HCT116 (cell line): ENCODE results near the gene IFITM10.

Experiments used
- CTCF ChIP-seq, 3 experiments: fragments of 200-600 bp in 1 of 3; sonication (generic) in 1 of 3; IDR thresholded peaks in 2 of 3; conservative IDR thresholded peaks in 1 of 3; 2 replicates each; pipeline ENCODE4 v1.5.1; 2012 to 2017; ENCODE audit warnings: low read depth in 2 of 3, low read length in 2 of 3, antibody characterized with exemption in 1 of 3, borderline replicate concordance in 1 of 3, control low read depth in 1 of 3, mild to moderate bottlenecking in 1 of 3, mixed read lengths in 1 of 3, mixed run types in 1 of 3, moderate library complexity in 1 of 3; ENCODE audit not compliant: insufficient read depth in 1 of 3
- EZH2phosphoT487 ChIP-seq: fragments of 200-600 bp; IDR thresholded peaks from 2 replicates; pipeline ENCODE4 v1.6.1; 2018; ENCODE audit warnings: antibody characterized with exemption, borderline replicate concordance
- POLR2A ChIP-seq: IDR thresholded peaks from 2 replicates; pipeline ENCODE4 v1.7.0; 2011; ENCODE audit warnings: borderline replicate concordance; ENCODE audit not compliant: insufficient read depth, insufficient read length; ENCODE audit errors: extremely low read depth
- SP1 ChIP-seq: IDR thresholded peaks from 2 replicates; pipeline ENCODE4 v1.6.1; 2012; ENCODE audit warnings: low read depth

- TF ChIP-seq SP1 (no peak), POLR2A (no peak), EZH2phosphoT487 (no peak), CTCF (IDR thresholded peaks at IDR 0.05 in 2 of 3, conservative IDR thresholded peaks at IDR 0.05 in 1 of 3; ENCODE audit: borderline replicate concordance in 1 of 3, insufficient read depth in 1 of 3, low read depth in 2 of 3, low read length in 2 of 3) (no peak)
Measured at GRCh38 chr11:1734641-1735081, 15.7 kb downstream of the IFITM10 start.
